IgD-negative memory B cell (primary cell): ENCODE measurements around the gene C1QTNF5. TPM values are rescaled to one million over a fixed set of nuclear protein-coding genes. Genes with fewer than 3 reads are reported as not detected.

Experiments used
- H3K27ac Mint-ChIP-seq, 3 donors: one replicate each; pipeline ENCODE4 v1.8.0; 2020 to 2022; ENCODE audit warnings: mild to moderate bottlenecking in 3 of 3, mixed read lengths in 3 of 3, moderate library complexity in 1 of 3
- H3K27me3 Mint-ChIP-seq: one replicate; pipeline ENCODE4 v1.8.0; 2021; ENCODE audit warnings: mixed read lengths
- H3K36me3 Mint-ChIP-seq: one replicate; pipeline ENCODE4 v1.8.0; 2020; ENCODE audit warnings: mild to moderate bottlenecking, mixed read lengths
- H3K4me1 Mint-ChIP-seq, 3 donors: one replicate each; pipeline ENCODE4 v1.8.0; 2020 to 2022; ENCODE audit warnings: mixed read lengths in 3 of 3, mild to moderate bottlenecking in 1 of 3
- H3K4me3 Mint-ChIP-seq, 4 donors: one replicate each; pipeline ENCODE4 v1.8.0; 2020 to 2022; ENCODE audit warnings: mild to moderate bottlenecking in 4 of 4, mixed read lengths in 4 of 4, moderate library complexity in 3 of 4
- H3K9me3 Mint-ChIP-seq, 3 donors: one replicate each; pipeline ENCODE4 v1.8.0; 2020 to 2021; ENCODE audit warnings: mixed read lengths in 3 of 3, mild to moderate bottlenecking in 1 of 3
- polyA plus RNA-seq: library from polyadenylated mRNA; unstranded; fragments of 300-500 nt; fragmentation: Illumina TruSeq; gene quantifications from one replicate; pipeline ENCODE4 v1.2.3, GENCODE V29; 2021

Gene C1QTNF5
- polyA plus RNA-seq, 1 donor from 2014 or later = not detected

DNA sequence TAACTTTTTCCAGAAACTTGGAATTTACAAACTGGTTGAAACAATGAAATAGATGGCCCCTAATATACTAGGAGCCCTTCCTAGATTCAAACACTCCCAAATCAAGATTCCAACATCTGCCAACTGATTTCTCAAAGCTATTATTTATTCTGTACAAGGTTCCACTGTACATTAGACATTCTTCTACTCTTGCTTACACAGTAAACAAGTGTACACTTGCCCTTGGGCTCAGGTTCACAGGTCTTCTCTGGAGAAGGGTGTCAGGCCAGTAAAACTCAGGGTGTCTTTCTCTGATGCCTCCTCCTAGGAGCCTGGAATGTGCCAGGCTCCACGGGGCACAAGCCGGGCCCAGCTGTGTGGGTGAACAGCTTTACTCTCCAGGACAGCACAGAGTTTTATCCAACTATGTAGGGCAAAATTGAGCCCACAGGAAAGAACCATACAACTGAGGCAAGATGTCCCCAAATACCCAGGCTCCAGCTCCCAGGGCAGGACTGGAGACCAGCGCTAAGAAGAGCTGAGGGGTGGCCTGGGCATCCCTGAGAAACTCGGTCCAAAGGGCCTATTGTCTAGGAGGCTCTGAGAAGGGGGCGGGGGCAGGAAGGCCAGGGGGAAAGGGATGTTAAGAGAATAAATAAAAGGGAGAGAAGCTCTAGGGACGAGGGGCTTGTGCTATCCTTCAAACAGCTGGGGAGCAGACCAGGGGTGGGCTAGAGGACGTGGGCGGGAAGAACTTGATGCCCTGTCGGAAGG lies 14.6 kb upstream of the C1QTNF5 start:
- H3K36me3 Mint-ChIP-seq = no peaks in the 10 kb centered on the region
- H3K4me1 Mint-ChIP-seq = peaks cover 0 to 5% (median 4%) of the 10 kb centered on the region in 3 donors
- no peak overlapping the region for H3K27ac Mint-ChIP-seq
- H3K9me3 Mint-ChIP-seq = no peaks in the 10 kb centered on the region
- peak overlapping the region in 3 of 4 donors; percentile 70 to 91 (median 79) for H3K4me3 Mint-ChIP-seq
- H3K27me3 Mint-ChIP-seq = peaks cover 32% of the 10 kb centered on the region

DNA sequence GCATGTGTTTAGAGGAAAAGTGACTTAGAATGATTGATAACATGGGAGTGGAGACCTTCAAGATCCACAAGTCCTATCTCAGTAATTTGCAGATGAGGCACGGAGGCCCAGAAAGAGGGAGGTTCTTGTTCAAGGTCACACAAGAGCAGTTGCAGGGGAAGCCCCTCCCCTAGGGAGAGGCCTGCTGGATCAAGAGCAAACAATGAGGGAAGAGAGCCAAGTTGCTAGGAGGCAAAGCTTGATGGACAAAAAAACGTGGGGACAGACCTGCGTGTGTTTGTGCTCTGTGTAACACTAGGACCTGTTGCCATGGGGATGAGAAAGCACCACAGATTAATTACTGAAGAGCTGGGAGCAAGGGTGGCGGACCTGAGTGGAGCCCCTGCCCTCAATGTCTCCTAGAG lies 12.2 kb upstream of the C1QTNF5 start:
- Mint-ChIP-seq H3K27me3 (peaks cover 29% of the 10 kb centered on the region), H3K9me3 (peaks cover 0 to under 1% (median 0%) of the 10 kb centered on the region in 3 donors), H3K36me3 (no peaks in the 10 kb centered on the region), H3K4me1 (peaks cover 0 to 5% (median 3%) of the 10 kb centered on the region in 3 donors), H3K27ac (peak overlapping the region in 1 of 3 donors; percentile 2), H3K4me3 (no peak overlapping the region)

DNA sequence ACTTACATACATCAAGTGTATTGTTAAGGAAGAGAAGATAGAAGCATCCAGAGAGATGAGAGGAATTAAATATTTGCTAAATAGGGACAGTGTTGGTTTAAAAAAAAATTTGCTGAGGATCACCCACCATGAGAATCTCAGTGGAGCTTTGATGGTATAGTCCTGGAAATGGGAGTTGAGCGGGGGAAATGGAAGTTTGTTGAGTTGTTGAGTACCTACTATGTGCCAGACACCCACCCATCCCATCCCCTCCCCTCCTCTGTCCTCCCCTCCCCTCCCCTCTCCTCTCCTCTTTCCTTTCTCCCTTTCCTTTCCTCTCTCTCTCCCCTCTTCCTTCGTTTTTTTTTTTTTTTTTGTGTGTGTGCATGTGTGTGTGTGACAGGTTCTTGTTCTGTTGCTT lies 10.5 kb upstream of the C1QTNF5 start:
- H3K4me3 Mint-ChIP-seq = no peak overlapping the region
- H3K4me1 Mint-ChIP-seq = no peaks in the 10 kb centered on the region
- H3K9me3 Mint-ChIP-seq = peaks cover 0 to 3% (median 0%) of the 10 kb centered on the region in 3 donors
- peaks cover 27% of the 10 kb centered on the region for H3K27me3 Mint-ChIP-seq
- no peaks in the 10 kb centered on the region for H3K36me3 Mint-ChIP-seq
- no peak overlapping the region for H3K27ac Mint-ChIP-seq

DNA sequence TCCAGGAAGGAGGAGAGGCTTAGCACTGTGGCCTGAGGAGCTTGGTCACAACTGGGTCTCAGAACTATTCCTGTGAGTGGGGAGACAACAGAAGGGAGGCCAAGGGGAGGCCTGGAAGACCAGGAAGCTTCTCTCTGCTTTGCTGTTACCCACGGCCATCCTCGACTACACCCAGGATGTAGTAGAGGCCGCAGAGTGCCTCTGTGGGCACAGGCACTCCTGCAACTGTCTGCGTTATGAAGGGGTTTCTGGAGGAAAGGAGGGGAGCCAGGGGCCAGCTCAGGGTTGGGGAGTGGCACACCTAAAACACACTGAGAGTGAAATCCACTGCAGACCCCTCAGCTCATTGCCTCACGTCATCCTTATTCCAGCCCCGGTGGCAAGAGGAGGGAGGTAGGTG lies 9.6 kb upstream of the C1QTNF5 start:
- Mint-ChIP-seq H3K36me3 (no peaks in the 10 kb centered on the region), H3K4me1 (no peaks in the 10 kb centered on the region), H3K27ac (no peak overlapping the region), H3K9me3 (peaks cover 0 to 3% (median 0%) of the 10 kb centered on the region in 3 donors), H3K4me3 (no peak overlapping the region), H3K27me3 (peaks cover 25% of the 10 kb centered on the region)

DNA sequence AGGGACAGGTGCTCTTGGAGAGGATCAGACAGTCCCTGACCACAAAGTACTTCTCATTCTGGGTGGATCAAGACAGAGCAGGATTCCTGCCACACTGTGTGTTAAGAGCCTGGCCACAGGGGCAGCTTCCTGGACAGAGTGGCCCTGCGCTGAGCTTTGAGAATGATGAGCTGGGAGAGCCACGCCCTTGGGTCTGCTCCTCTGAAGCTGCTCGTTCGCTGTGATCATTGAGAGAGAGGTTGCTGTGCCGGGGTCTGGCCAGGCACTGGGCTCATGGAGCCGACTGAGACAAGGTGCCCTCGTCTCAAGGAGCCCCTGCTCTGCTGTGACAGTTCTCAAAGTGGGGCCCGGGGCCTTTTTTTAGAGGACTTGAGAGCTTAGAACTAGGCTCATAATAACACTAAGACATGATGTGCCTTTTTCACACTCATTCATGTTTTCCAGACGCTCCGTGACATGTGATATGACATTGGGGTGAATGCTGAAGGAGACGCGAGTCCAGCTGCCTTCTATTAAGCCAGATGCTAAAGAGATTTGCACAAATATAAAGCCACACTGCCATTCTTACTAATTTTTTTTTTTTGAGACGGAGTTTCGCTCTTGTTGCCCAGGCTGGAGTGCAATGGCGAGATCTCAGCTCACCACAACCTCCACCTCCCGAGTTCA lies 7.4 kb upstream of the C1QTNF5 start:
- peaks cover 0 to 3% (median 0%) of the 10 kb centered on the region in 3 donors for H3K9me3 Mint-ChIP-seq
- no peaks in the 10 kb centered on the region for H3K36me3 Mint-ChIP-seq
- H3K27me3 Mint-ChIP-seq = peaks cover 29% of the 10 kb centered on the region
- no peak overlapping the region for H3K4me3 Mint-ChIP-seq
- H3K4me1 Mint-ChIP-seq = no peaks in the 10 kb centered on the region
- H3K27ac Mint-ChIP-seq = no peak overlapping the region

DNA sequence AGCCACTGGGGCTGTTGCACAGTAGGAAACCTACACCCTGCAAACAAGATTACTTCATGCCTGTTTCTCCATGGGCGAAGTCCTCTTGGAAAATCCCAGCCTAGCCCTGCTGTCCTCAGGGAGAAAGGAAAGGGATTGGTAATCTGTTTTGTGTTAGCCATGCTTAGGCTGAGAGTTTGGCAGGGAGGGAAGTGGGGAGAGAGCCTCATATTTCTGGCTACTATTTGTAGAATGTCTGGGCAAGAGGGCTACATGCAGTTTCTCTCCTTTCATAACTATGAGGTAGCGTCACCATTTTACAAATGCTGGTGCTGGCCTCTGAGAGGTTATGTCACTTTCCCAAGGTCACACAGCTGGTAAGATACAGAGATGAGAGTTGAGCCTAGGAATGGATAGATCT lies 6.6 kb upstream of the C1QTNF5 start:
- peaks cover 28% of the 10 kb centered on the region for H3K27me3 Mint-ChIP-seq
- H3K27ac Mint-ChIP-seq = no peak overlapping the region
- H3K4me3 Mint-ChIP-seq = no peak overlapping the region
- no peaks in the 10 kb centered on the region for H3K4me1 Mint-ChIP-seq
- H3K36me3 Mint-ChIP-seq = no peaks in the 10 kb centered on the region
- peaks cover 0 to 3% (median 0%) of the 10 kb centered on the region in 3 donors for H3K9me3 Mint-ChIP-seq

DNA sequence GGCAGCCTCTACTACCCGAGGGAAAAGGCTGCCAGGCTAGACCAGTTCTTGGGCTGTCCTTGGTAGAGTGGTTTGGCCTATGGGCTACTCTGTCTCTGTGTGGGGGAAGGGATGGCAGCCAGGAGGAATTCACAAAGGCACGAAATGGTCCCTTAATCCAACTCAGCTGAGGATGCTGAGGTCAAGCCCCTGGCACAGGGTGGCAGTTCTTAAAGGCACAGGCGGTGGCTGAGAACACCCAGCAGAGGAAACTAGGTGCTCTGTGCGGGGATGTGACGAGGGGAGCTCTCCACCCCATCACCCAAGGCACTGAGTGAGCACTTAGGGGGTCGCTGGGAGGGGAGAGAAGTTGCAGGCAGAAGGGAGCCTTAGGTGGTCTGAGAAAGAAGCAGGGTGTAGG lies 5.9 kb upstream of the C1QTNF5 start, which contains the start of gene MFRP:
Gene MFRP, minus strand, starts transcription at position 101 of the 400 bp plus-strand sequence. CDS start 192 bp downstream, outside the sequence.
- H3K4me3 Mint-ChIP-seq = peak within 1 kb of the TSS in 1 of 4 donors; percentile 47
- peaks cover 32% of the 10 kb centered on the region for H3K27me3 Mint-ChIP-seq
- peaks cover 0 to 3% (median 0%) of the 10 kb centered on the region in 3 donors for H3K9me3 Mint-ChIP-seq
- no peaks in the 10 kb centered on the region for H3K4me1 Mint-ChIP-seq
- H3K27ac Mint-ChIP-seq = no peak within 1 kb of the TSS
- no peaks in the 10 kb centered on the region for H3K36me3 Mint-ChIP-seq

DNA sequence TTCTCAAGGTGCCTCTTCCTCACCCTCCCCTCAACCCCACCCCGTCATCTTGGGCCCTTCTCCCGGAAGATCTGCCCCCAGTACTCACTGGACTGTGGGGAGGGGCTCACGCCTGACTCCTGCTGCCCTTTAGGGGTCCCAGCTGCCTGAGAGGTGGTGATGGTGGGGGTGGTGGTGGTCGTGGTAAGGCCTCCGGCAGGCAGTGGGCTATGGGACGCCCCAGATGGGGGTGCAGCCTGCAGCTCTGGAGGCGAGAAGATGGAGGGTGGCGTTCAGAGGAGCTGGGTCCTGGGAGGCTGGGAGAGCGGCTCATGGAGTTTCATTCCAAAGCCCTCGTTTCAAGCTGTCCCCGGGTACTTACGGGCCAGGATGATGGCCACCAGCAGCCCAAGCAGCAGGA lies 5.0 kb upstream of the C1QTNF5 start:
- H3K27me3 Mint-ChIP-seq = peaks cover 37% of the 10 kb centered on the region
- H3K9me3 Mint-ChIP-seq = peaks cover 0 to 3% (median 0%) of the 10 kb centered on the region in 3 donors
- peaks cover 5 to 7% (median 6%) of the 10 kb centered on the region in 3 donors for H3K4me1 Mint-ChIP-seq
- H3K27ac Mint-ChIP-seq = no peak overlapping the region
- H3K4me3 Mint-ChIP-seq = no peak overlapping the region
- peaks cover 2% of the 10 kb centered on the region for H3K36me3 Mint-ChIP-seq

DNA sequence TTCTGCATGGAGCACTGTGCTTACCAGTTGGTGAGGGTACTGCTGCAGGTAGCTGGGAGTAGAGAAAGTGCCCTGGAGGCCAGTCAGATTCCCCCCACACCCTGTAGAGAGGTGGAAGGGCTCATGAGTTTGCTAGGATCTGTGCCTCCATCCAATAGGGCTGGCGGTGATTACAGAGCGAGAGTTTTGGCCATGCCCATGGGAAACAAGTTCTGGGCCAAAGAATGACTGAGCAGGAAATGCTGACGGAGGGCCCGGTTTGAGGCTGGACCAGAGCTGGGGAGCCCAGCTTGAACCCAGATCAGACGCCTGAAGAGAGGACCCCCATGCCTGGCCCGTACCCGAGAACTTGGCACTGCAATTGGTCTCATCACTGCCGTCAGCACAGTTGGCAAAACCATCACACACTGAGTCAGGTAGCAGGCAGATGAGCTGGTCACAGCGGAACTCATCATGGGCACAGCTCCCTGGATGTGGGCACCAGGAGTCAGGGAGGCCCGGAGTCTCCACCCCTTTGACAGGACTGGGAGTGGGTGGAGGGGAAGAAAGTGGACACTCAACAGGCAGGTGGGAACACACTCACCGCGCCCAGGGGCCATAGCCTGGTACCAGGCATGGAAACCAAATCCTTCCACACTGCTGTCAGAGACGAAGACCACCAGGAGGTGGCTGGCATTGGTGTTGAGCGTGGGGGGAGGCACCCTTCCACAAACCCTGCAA lies 3.8 kb upstream of the C1QTNF5 start:
- peaks cover 2% of the 10 kb centered on the region for H3K36me3 Mint-ChIP-seq
- peaks cover 38% of the 10 kb centered on the region for H3K27me3 Mint-ChIP-seq
- peaks cover 0 to 3% (median 0%) of the 10 kb centered on the region in 3 donors for H3K9me3 Mint-ChIP-seq
- H3K4me3 Mint-ChIP-seq = no peak overlapping the region
- peak overlapping the region in 1 of 3 donors; percentile 23 for H3K27ac Mint-ChIP-seq
- peaks cover 5 to 7% (median 6%) of the 10 kb centered on the region in 3 donors for H3K4me1 Mint-ChIP-seq

DNA sequence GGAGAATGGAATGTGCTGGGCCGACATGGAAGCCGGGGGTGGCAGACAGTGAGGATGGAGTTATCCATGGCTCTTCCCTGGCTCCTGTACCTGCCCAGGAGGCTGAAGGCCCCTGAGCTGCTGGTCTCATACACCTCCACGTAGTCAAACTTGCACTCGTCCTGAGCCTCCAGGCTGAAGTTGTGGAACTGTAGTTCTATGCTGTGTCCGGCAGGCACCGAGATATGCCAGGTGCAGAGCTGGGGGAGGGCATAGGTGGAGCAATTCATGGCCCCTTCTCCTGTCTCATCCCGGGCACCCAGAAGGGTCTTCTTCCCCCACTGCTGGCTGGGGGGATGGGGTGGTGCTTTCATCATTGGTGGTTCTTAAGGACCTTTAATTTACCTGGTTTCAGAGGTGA lies 3.0 kb upstream of the C1QTNF5 start:
- Mint-ChIP-seq H3K4me1 (peaks cover 8 to 13% (median 10%) of the 10 kb centered on the region in 3 donors), H3K4me3 (no peak overlapping the region), H3K9me3 (peaks cover 0 to 3% (median 0%) of the 10 kb centered on the region in 3 donors), H3K27me3 (peaks cover 44% of the 10 kb centered on the region), H3K27ac (peak overlapping the region in 1 of 3 donors; percentile 18), H3K36me3 (peaks cover 2% of the 10 kb centered on the region)

DNA sequence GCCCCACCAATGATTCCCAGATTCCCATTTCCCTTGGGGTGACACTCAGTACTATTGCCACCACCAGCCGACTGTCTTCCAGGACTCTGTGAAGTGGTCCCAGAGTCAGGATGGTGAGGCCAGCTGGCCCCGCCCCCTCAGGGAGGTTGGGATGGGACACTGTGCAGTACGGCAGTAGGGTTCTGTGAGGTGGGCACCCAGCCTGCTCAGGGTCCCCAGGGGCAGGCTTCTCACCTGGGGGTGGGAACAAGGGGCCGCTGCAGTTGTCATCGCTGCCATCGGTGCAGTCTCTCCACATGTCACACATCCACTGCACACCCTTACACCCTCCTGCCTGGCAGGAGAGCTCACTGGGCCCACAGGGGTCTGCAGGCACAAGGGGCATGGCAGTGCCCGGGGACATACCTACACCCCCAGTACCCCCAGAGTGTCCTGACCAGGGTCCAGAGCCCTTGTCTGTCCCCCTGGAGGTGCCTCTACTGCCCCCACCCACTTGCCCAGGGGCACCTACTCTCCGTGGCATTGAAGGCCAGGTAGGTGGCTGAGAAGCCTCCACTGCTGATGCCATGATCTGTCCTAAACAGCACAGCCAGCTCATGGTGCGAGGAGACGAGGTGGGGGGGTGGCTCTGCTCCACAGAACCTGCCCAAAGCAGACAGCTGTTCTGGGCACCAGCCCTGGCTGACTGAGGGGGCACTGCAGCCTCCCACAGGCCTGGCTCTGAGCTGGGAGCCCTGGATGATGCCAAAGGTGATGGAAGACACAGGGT lies 1.9 kb upstream of the C1QTNF5 start:
- Mint-ChIP-seq H3K27ac (no peak overlapping the region), H3K27me3 (peaks cover 45% of the 10 kb centered on the region), H3K4me3 (peak overlapping the region in 1 of 4 donors; percentile 45), H3K36me3 (peaks cover 6% of the 10 kb centered on the region), H3K4me1 (peaks cover 8 to 15% (median 10%) of the 10 kb centered on the region in 3 donors), H3K9me3 (peaks cover 0 to 3% (median 0%) of the 10 kb centered on the region in 3 donors)

DNA sequence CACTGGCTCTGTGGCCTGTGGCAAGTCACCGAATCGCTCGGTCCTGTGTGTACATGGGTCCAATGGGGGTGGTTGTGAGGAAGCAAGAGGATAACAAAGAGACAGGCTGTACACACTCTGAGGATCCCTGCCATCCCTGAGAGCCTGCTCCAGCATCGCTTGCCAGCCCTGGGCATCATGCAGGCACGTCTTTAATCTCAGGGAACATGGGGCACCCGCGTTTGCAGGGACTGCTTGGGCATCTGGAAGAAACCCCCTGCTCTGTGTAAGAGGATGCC lies 1.3 kb upstream of the C1QTNF5 start:
- Mint-ChIP-seq H3K9me3 (peaks cover 0 to 3% (median 0%) of the 10 kb centered on the region in 3 donors), H3K4me1 (peaks cover 8 to 17% (median 10%) of the 10 kb centered on the region in 3 donors), H3K4me3 (peak overlapping the region in 1 of 4 donors; percentile 61), H3K27me3 (peaks cover 45% of the 10 kb centered on the region), H3K27ac (no peak overlapping the region), H3K36me3 (peaks cover 8% of the 10 kb centered on the region)

DNA sequence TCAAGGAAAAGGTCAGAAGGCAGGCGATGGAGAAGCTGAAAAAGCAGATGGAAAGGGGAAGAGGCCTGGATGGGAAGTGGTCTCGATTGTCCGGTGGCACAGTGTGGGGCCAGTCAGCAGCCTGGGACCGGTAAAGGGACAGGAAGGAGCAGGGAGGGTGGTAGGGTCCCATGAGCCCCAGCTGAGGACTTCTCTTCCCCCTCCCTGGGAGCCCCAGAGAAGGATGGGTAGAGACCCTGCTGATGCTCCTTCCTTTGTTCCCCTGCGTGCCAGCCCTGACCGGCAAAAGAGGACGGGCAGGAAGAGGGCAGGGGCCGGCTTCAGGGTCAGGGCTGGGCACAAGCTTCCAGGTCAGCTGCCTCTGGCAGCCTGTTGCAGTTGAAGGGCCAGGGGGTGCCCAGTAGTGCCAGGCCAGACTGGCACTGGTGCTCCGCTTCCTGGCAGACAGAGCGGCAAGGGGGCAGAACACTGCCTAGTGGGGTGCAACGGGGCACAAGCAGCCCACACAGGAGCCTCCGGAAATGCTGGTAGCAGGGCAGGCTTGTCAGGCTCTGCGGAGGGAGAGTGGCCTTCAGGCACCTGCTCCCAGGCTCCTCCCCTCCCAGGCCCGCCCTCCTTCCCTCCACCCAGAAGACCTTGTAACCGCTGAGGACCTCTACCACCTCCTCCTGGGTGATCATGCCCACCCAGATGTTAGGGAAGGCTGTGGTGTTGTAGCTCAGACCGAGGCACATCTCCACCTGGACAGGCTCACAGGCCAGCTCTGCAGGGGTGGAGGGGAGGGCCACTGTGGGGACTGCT lies 739 bp upstream of the C1QTNF5 start:
- Mint-ChIP-seq H3K36me3 (peaks cover 8% of the 10 kb centered on the region), H3K9me3 (peaks cover 0 to 2% (median 0%) of the 10 kb centered on the region in 3 donors), H3K4me3 (peak overlapping the region in 2 of 4 donors; percentile 6 to 76), H3K27me3 (peaks cover 45% of the 10 kb centered on the region), H3K27ac (peak overlapping the region in 2 of 3 donors; percentile 16 to 69), H3K4me1 (peaks cover 8 to 18% (median 10%) of the 10 kb centered on the region in 3 donors)
